K562 (cell line): Measurements from ENCODE around the gene SMG9. TPM values are rescaled to one million over a fixed set of nuclear protein-coding genes. Genes with fewer than 3 reads are reported as not detected.

ENCODE experiments used
- ARID1B ChIP-seq: fragments of 450-650 bp; IDR thresholded peaks from 2 replicates; pipeline ENCODE4 v1.6.1; 2016; ENCODE audit warnings: antibody characterized with exemption, mild to moderate bottlenecking, inconsistent platforms
- DLX4 ChIP-seq: fragments of 250-450 bp; sonication (Bioruptor Pico); IDR thresholded peaks from 2 replicates; pipeline ENCODE4 v1.6.1; 2021; ENCODE audit warnings: mild to moderate bottlenecking
- E4F1 ChIP-seq: fragments of 250-450 bp; sonication (Bioruptor Pico); IDR thresholded peaks from 2 replicates; pipeline ENCODE4 v1.5.0; 2021; ENCODE audit warnings: mild to moderate bottlenecking, borderline replicate concordance
- ETS2 ChIP-seq: IDR thresholded peaks from 2 replicates; pipeline ENCODE4 v1.6.1; 2016; ENCODE audit warnings: borderline replicate concordance, missing genetic modification characterization, mild to moderate bottlenecking, moderate library complexity, missing compliant biosample characterization; ENCODE audit not compliant: poor library complexity, severe bottlenecking
- FOXJ2 ChIP-seq: fragments of 200-800 bp; sonication (Bioruptor generic); IDR thresholded peaks from 2 replicates; pipeline ENCODE4 v1.6.1; 2016; ENCODE audit warnings: missing genetic modification characterization, missing compliant biosample characterization
- FOXJ3 ChIP-seq: sonication (generic); formaldehyde crosslinking; IDR thresholded peaks from 2 replicates; pipeline ENCODE4 v1.4.0; 2020; ENCODE audit warnings: mild to moderate bottlenecking, missing genetic modification reagents
- KDM5B ChIP-seq: fragments of 200-600 bp; sonication (generic); IDR thresholded peaks from 2 replicates; pipeline ENCODE4 v1.6.1; 2012; ENCODE audit warnings: low read depth, mild to moderate bottlenecking, moderate library complexity, low read length, control low read depth, inconsistent platforms; ENCODE audit not compliant: insufficient replicate concordance
- KLF6 ChIP-seq: fragments of 250-450 bp; sonication (Bioruptor Pico); IDR thresholded peaks from 2 replicates; pipeline ENCODE4 v1.4.0; 2020; ENCODE audit warnings: mild to moderate bottlenecking, moderate library complexity, borderline replicate concordance
- MCM3 ChIP-seq: fragments of 450-650 bp; IDR thresholded peaks from 2 replicates; pipeline ENCODE4 v1.6.1; 2016
- NEUROD1 ChIP-seq: fragments of 150-350 bp; IDR thresholded peaks from 2 replicates; pipeline ENCODE4 v1.6.1; 2014; ENCODE audit warnings: borderline replicate concordance, low read length, low read depth; ENCODE audit not compliant: partially characterized antibody
- RBFOX2 ChIP-seq: fragments of 200-400 bp; formaldehyde crosslinking; IDR thresholded peaks from 2 replicates; pipeline ENCODE4 v1.6.1; 2017; ENCODE audit warnings: low read depth, mild to moderate bottlenecking, low read length, moderate library complexity
- SAP30 ChIP-seq: fragments of 200-600 bp; sonication (generic); IDR thresholded peaks from 2 replicates; pipeline ENCODE4 v1.6.1; 2012; ENCODE audit warnings: borderline replicate concordance, low read depth, mild to moderate bottlenecking, moderate library complexity, low read length, control low read depth, inconsistent platforms; ENCODE audit not compliant: insufficient read depth, poor library complexity, severe bottlenecking
- ZBTB2 ChIP-seq: fragments of 450-650 bp; IDR thresholded peaks from 2 replicates; pipeline ENCODE4 v1.6.1; 2016; ENCODE audit warnings: antibody characterized with exemption
- ZNF253 ChIP-seq: fragments of 250-450 bp; sonication (Bioruptor Pico); conservative IDR thresholded peaks from 2 replicates; pipeline ENCODE4 v1.6.1; 2021; ENCODE audit warnings: mild to moderate bottlenecking
- ZNF583 ChIP-seq: fragments of 250-450 bp; sonication (Bioruptor Pico); IDR thresholded peaks from 2 replicates; pipeline ENCODE4 v1.4.0; 2020
- ZNF586 ChIP-seq: fragments of 450-650 bp; formaldehyde crosslinking; conservative IDR thresholded peaks from 2 replicates; pipeline ENCODE4 v1.4.0; 2020; ENCODE audit warnings: mild to moderate bottlenecking, moderate library complexity
- ZNF707 ChIP-seq: fragments of 250-450 bp; sonication (Bioruptor Pico); conservative IDR thresholded peaks from 2 replicates; pipeline ENCODE4 v1.8.0; 2022; ENCODE audit warnings: inconsistent platforms, mild to moderate bottlenecking, moderate library complexity
- polyA plus RNA-seq, 8 experiments: library from polyadenylated mRNA; depleted of rRNA in 4 of 8; stranded (reverse) in 5 of 8; unstranded in 3 of 8; fragments of >200 nt; fragmentation: Nextera tagmentation in 2 of 8; fragmentation: Illumina TruSeq in 1 of 8; extraction: Ambion mirVana in 2 of 8; extraction: Trizol in 1 of 8; gene quantifications; 2 replicates each; pipeline versions ENCODE4 v1.2.1 to v1.2.3, GENCODE V29; 2011 to 2014; ENCODE audit warnings: inconsistent platforms in 1 of 8, missing spikeins in 1 of 8
- total RNA-seq, 7 experiments: library from RNA; depleted of rRNA in 6 of 7; stranded (reverse); fragments of >200 nt in 6 of 7; fragmentation: Illumina TruSeq in 2 of 7; extraction: Trizol in 2 of 7; gene quantifications; 2 replicates each; pipeline versions ENCODE4 v1.2.1 to v1.2.3, GENCODE V29; 2011 to 2021; ENCODE audit warnings: low replicate concordance in 1 of 7
- TF ChIP-seq, protein P1 (sequence below): fragments of 200-800 bp; sonication (Bioruptor generic); IDR thresholded peaks from 2 replicates; pipeline ENCODE4 v1.6.1; 2017; ENCODE audit warnings: missing genetic modification characterization, missing compliant biosample characterization

Gene SMG9
- total and polyA plus RNA-seq, 9 of the 15 experiments (the other 6 are each of a cell fraction or from before 2014, with no cell fraction given): 1.7 to 79.7 (median 40.2) TPM

DNA sequence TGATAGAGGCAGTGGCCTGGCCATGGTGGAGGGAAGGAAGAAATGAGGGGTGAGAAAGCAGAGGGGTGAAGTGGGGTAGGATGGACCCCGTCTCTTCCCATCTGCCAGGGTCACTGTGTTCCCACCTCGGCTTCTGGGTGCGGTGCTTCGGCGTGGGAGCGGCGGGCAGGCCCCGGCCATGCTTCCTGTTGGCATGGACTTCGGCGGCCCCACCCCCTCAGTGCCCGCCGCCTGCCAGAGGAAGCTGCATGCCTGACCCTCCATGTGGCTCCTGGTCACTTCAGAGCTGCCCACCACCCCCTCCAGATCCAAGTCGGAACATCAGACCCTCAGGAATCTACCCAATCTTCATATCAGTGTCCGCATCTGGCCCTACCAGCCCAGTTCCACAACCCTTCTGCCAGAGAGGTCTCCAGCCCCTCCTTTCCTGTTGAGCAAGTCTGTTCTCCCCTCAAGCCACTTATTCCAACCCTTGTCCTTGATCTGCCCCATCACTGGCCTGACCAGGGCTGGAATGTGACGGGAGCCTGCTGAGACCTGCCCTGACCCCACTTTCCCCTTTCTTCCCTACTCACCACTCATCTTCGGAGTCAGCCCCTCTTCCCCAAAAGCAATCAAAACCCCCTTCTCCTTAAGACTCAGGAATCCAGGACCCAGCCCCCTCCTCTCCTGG lies 24.5 kb upstream of the SMG9 start (continued):
- peak; percentile 42 for TF ChIP-seq RBFOX2
- peak; percentile 3 for TF ChIP-seq KDM5B
- TF ChIP-seq KLF6 (CRISPR knock-in tag): no peak
- TF ChIP-seq ETS2 (tag): no peak
- no peak for TF ChIP-seq ZNF707 (CRISPR knock-in tag)
- peak; percentile 34; the same call in 1 of the 2 replicates for TF ChIP-seq ZNF583 (CRISPR knock-in tag)
- no peak for TF ChIP-seq ARID1B
- TF ChIP-seq ZBTB2: 0 out of 2 replicates have a peak, but pooled peaks have one; percentile 11
- TF ChIP-seq FOXJ2 (tag): no peak
- TF ChIP-seq NEUROD1: no peak
- peak; percentile 15 for TF ChIP-seq SAP30
- TF ChIP-seq ZNF253 (CRISPR knock-in tag): no peak
- TF ChIP-seq ZNF586 (CRISPR knock-in tag): no peak
- no peak for TF ChIP-seq DLX4
- no peak for TF ChIP-seq MCM3
- TF ChIP-seq, protein P1, sequence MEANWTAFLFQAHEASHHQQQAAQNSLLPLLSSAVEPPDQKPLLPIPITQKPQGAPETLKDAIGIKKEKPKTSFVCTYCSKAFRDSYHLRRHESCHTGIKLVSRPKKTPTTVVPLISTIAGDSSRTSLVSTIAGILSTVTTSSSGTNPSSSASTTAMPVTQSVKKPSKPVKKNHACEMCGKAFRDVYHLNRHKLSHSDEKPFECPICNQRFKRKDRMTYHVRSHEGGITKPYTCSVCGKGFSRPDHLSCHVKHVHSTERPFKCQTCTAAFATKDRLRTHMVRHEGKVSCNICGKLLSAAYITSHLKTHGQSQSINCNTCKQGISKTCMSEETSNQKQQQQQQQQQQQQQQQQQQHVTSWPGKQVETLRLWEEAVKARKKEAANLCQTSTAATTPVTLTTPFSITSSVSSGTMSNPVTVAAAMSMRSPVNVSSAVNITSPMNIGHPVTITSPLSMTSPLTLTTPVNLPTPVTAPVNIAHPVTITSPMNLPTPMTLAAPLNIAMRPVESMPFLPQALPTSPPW (CRISPR knock-in tag): no peak
- no peak for TF ChIP-seq E4F1
- no peak for TF ChIP-seq FOXJ3 (CRISPR knock-in tag)
